Activated naive CD8-positive, alpha-beta T cell treated with anti-CD3 and anti-CD28 coated beads, Interleukin-2, amount 50 U/mL, for 16 hours (primary cell): Measurements from ENCODE around the gene DDI2.

Experiments
- DNase-seq: peaks from one replicate; pipeline ENCODE4 v3.0.0-alpha.2; 2020; ENCODE audit warnings: low read depth, low spot score

DDI2 gene

GRCh38 chr1:15702722-15703550 lies 85.7 kb downstream of the DDI2 start:
- DNase-seq = no peak

- no peak for DNase-seq
These were observed 86.3 kb downstream of the DDI2 start for GRCh38 chr1:15703562-15703961.

- DNase-seq = no peak
These were observed 87.4 kb downstream of the DDI2 start for GRCh38 chr1:15704526-15705183.

- no peak for DNase-seq
These were observed 87.9 kb downstream of the DDI2 start for GRCh38 chr1:15705184-15705566.

GRCh38 chr1:15706751-15707150 lies 89.5 kb downstream of the DDI2 start:
- DNase-seq = no peak

- no peak for DNase-seq
These were observed 90.1 kb downstream of the DDI2 start for GRCh38 chr1:15707239-15707925.

GRCh38 chr1:15708486-15709137 lies 91.4 kb downstream of the DDI2 start:
- DNase-seq = no peak

GRCh38 chr1:15709226-15709625 lies 92.0 kb downstream of the DDI2 start:
- no peak for DNase-seq

- no peak for DNase-seq
These were observed 94.9 kb downstream of the DDI2 start for GRCh38 chr1:15712168-15712567.

GRCh38 chr1:15714406-15715136 lies 97.3 kb downstream of the DDI2 start:
- no peak for DNase-seq

GRCh38 chr1:15717418-15718125 lies 100.3 kb downstream of the DDI2 start:
- no peak for DNase-seq

GRCh38 chr1:15718199-15718601 lies 100.9 kb downstream of the DDI2 start:
- DNase-seq = no peak
